ENCODE results near the gene STAB2.

Gene STAB2

DNA sequence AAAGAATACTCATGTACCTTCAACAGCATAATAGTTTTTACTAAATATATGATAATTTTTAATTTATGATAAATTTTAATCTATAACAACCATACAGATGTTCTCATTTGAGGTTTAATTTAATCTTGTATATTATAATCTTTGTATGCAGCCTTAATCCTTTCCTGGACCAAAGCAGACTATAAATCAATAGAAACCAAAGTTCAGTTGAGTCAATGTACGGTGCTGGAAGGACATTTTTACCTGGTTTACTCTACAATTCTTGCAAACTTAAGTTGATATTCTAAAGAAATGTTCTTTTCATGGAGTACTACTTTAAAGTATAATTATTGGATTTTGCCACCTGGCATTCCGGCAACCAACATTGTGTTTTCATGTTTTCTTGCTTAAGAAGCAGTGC lies 118.0 kb downstream of the STAB2 start:
- no peak for DNase-seq

DNA sequence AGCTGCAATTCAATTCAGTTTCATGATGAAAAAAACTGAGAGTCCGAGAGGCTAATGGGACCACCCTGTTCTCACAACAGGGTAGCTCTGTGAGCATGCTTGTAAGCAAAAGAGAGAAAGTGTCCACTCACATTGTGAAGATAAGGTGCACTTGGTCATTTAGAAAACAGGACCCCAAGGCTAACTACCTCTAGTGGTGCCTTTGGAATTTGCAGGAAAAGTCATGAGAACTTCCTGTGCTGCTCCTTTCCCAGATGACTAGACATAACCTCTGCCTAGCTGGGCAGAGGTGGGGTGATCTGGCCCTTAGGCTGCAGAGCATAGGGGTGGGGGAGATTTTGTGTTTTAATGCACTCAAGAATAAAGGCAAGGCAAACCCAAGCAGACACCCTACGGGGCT lies 118.9 kb downstream of the STAB2 start:
- DNase-seq, result no peak

DNA sequence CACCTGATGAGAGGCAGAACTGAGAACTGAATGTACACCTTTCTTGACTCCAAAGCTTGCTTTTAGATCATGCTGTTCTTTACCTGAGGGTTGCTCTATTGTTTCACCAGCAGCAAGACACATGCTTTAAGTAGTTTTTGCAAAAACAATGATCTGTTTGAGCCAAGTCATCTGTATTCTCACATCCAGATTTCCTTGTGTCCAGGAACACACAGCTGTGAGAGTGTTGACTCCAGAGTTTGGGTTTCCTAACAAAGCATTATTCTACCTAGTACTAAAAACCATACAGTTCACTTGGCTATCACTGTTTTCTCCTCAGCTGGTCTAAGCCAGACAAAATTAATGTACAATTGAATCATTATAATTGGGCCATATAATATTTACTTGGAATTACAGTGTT lies 120.4 kb downstream of the STAB2 start:
- DNase-seq, result no peak

DNA sequence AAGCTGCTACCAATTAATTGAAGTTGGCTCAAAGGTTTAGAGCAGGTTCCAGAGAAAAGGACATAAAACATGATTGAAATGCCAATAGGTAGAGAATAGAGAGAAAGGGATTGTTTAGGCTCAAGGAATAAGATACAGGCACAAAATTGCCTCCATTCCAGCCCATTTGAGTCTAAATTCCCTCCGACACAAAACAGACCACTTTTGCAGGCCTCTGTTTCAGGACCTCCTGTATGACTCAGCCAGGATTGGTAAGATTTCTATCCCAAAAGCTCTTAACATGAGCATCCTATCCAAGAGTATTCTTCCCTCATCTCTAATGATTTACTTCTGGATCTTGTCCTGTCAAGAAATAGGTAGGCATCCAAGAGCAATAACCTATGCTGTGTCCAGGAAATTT lies 123.5 kb downstream of the STAB2 start:
- DNase-seq, result no peak

DNA sequence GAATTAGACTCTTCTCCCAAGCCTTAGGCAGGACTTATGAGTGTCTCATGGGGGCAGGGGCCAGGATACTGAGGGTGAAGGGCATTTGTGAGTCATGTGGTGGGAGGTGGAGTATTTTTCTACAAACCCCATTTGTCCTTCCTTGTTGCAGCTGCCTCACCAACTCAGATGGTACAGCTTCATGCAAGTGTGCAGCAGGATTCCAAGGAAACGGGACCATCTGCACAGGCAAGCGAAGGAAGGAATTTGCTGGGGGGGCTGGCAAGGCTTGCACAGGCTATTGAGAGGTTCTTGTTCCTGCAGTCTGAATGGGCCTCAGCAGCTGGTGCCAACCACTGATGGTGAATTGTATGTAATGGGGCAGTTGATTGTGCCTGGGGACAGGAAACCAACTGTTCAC lies 125.1 kb downstream of the STAB2 start:
- DNase-seq, result no peak

DNA sequence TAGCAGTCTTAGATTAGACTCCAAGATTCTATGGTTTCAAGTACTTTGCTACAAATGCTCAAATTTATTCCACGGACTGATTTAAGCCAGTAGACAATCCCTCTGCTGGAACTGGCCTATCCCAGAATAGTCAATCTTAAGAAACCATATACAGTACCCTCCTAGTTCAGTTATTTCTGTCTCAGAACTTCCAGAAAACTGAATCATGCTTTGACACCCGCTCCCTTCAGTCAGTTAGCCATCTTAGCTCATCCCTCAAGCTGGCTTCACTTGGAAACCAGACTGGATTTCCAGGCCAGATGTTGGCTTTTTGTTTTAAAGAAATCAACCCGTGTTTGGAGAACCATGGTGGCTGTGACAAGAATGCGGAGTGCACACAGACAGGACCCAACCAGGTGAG lies 128.4 kb downstream of the STAB2 start:
- DNase-seq, result no peak

DNA sequence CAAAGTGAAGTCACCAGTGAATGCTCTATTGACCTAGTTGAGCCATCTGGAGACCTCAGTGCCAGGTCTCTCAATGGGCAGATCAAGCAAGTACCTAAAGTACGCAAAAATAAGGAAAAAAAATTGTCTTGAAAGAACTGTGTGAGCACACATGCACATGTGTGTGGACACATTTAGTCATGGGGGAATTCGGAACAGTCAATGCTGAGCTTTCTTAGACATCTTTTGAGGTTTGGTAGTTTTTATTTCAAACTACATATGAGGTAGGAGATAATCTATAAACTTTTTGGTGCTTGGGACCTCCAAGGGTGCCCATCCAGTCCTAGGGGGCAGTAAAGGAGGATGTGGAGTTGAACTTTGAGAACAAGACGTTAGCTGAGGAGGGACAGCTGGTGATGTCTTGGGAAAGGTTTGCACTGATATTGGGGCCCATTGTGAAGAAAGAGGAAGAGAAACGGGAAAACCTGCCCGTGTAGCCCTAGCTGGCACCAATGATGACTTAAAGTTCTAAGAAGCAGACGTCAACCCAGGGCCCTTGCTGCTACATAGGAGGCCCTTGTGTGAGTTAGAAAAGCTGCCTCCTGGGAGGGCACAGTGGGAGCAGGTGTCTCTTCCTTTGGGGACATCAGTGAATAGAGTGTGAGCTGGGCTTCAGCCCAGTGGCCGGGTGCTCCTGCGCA lies 129.6 kb downstream of the STAB2 start:
- no peak for DNase-seq

DNA sequence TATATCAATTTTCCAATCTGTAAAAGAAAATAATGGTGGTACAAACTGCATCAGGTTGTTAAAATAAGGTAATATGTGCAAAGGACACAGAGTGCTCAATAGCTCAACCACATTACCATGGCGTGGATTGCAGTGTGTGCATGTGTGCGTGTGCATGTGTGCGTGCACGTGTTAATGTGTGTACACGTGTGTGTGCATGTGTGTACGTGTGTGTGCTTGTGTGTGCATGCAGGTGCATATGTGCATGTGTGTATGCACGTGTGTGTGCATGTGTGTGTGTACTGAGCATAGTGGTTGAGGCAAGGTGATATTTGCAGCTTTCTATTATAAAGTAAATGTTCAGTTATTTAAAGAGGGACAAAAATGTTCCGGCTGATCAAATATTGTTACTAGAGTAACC lies 138.3 kb downstream of the STAB2 start:
- no peak for DNase-seq

DNA sequence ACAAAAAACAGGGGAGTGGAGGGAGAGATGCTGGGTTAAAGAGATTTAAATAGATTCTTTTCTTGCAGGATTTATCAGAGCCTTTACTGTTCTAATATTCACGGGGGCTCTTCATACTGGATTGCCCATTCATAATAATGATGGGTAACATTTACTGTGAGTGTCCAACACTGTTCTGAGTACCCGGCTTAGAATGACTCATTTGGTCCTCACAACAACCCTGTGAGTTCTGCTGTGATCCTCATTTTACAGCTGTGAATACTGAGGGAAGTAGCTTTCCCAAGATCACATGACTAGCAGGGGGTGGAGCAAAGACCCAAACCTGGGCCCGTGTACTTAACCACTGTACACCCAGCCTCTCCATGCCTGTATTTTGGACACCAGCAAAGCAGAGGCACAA lies 140.6 kb downstream of the STAB2 start:
- DNase-seq, result no peak

DNA sequence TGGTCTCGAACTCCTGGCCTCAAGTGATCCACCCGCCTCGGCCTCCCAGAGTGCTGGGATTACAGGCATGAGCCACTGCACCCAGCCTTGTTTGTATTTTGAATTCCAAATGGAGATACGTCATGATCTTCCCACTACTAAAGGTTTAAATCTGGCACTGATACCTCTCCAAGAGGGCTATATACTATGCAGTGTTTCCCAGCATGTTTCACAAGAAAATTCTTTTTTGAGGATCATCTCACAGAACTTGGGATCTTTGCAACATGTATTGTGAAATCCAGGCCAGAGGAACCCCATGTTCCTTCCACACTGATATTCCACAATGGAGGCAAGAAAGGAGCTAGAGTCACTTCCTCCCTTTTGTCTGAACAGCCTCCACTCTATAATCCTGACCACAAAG lies 141.2 kb downstream of the STAB2 start:
- no peak for DNase-seq

DNA sequence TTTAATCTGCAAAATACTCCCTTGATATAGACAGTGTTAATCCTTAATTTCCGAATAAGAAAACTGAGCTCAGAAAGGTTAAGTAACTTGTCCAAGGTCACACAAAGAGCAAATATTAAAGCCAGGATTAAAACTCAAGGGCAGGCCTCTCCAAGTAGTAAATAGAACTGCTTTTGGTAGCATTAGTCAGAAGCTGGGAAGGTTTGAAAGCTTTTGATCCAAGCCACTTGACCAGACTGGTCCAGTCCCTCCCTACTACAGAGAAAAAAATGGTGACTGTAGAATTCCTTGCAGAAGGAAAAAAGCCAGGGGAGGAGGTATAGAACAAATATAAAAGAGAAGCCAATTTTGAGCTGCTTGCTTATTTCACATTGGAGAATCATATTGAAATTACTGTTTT lies 142.4 kb downstream of the STAB2 start:
- no peak for DNase-seq

DNA sequence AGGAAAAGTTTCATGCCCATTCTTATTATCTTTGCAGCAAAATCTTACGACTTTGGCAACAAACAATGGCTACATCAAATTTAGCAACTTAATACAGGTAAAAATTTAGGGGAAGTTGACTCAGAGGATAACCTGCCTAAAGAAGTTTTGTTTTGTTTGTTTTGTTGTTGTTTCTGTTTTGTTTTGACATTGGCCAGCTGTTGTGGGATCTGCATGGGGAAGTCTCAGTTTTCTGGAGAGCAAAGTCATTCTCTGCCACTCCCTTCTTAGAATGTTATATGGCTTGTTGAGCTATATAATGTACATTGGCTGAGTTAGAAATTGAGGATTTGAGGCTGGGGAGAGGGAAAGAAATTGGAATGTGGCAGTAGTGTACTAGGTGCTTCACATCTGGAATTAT lies 144.5 kb downstream of the STAB2 start:
- DNase-seq, result no peak

DNA sequence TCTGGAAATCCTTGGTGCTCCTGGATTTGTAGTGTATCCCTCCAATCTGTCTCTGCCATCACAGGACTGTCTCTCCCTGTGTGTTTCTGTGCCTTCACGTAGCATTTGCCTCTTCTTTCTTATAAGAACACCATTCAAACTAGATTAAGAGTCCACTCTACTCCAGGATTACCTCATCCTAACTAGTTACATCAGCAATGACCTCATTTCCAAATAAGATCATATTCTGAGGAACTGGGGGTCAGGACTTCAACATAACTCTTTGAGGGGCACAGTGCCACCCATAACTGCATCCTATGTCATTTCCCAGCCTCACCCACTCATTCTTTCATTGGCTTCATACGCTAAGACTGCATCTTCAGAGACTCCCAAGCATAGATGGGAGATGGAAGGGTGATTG lies 147.8 kb downstream of the STAB2 start:
- DNase-seq, result no peak

DNA sequence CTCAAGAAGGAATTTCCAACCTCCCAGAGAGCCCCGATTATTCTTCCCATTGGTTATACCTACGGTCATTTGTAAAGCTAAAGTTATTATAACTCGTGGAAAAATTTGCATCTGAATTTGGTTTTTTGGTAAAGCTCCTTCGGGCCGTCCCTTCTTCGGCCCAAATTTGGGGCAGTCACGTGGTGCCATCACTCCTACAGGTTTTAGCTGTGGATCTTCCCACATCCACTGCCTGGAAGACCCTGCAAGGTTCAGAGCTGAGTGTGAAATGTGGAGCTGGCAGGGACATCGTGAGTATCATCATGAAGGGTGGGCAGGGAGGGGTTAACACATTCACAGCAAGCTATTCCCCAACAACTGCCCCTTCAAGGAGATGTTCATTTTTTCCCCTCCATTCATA lies 148.2 kb downstream of the STAB2 start:
- DNase-seq, result no peak

DNA sequence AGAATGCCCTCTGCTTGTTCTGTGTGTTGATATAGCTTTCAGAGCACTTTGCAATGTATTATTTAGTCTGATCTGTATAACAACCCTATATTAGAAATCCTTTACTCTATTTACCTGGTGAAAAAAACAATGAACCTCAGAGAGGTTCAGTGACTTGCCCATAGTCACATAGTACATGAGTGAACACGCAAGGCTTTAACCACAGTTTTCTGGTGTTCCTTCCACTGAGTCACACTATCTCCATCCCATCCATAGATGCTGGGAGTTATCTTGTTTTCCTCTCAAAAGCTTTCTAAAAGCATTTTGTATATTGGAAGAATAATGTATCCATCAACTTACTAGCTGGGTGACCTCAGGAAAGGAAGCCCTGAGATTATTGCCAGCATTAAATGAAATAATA lies 149.5 kb downstream of the STAB2 start:
- no peak for DNase-seq

DNA sequence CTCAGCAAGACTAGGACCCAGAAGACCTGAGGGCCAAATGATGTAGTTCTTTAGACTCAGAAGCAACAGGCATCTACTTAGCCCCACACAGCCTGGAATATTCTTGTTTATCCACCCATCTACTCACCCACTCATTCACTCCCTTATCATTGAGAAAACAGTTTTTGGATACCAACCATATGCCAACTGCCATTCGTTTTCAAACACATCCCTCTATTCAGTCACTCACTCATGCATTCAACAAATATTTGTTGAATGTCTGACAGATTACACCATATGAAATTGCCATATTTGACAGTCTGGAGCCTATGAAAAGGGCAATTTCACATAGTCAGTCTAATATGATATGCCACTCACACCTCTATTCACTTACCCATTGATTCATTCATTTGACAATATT lies 150.8 kb downstream of the STAB2 start:
- DNase-seq, result no peak

DNA sequence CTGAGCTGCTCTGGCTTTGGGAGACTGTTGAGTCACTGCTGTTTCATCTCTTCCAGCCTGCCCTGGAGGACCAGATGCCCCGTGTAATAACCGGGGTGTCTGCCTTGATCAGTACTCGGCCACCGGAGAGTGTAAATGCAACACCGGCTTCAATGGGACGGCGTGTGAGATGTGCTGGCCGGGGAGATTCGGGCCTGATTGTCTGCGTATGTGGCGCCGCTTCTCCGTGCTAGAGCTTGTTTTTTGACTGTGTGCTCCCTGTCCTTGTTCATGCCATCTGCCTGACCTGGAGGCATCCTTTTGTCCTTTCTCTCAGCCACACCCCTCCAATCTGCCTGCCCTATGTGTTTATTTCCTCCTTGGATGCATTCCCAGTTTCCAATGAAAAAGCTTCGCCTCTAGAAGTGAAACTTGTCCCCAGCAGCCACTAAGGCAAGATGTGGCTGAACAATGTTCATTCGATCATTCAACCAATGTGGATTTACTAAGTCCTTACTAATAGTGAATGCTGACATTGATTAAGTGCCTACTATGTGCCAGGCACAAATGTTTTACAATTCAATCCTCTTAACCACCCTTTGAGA lies 155.4 kb downstream of the STAB2 start:
- no peak for DNase-seq

DNA sequence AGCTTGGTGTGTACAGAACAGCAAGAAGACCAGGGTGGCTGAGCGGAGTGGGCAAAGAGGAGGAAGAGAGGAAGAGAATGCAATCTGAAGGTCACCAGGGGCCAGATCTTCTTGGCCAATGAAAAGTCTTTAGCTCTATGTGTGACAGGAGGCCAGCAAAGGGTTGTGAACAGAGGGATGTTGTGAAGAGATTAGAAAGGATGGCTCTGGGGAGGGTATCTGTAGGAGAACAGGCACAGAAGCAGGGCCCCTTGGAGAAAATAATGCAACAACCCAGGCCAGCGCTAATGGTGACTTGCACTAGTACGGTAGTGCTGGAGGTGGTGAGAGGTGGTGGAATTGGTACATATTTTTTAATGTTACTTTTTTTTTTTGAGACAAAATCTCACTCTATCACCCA lies 156.7 kb downstream of the STAB2 start:
- DNase-seq, result no peak

DNA sequence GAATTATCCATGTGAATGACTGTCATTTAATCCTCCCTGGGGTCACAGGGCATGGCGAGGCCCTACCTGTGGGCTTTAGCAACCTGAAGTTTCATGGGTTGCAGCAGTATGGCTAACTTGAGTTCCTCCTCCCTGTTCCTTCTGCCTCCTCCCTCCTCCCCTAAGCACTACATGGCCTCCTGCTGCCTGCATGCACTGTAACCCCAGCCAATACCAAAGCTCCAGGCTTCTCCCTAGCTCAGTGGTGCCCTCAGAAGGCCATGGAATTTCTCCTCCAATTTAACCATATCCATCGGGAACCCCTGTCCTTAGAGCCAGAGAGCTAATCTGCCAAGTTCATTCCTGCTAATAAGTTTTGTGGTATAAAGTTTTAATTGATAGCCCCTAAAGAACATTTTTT lies 158.9 kb downstream of the STAB2 start:
- DNase-seq, result no peak

DNA sequence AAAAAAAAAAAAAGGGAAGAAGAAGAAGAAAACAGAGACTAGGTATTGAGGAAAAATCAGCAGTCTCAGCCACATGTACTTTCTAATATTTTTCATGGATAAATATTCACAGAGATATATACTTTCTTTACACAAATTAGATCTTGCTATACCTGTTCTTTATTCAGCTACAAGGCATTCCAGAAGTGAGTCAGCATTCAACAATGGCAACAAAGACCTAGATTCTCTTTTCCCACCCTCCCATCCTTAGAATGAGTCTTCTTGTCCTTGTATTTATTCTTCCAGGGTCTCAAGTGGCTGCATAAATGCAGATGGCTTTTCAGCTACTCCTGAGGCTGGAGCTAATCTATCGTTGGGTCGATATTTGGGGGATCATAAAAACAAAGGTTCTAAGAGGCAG lies 160.9 kb downstream of the STAB2 start:
- DNase-seq, result no peak

DNA sequence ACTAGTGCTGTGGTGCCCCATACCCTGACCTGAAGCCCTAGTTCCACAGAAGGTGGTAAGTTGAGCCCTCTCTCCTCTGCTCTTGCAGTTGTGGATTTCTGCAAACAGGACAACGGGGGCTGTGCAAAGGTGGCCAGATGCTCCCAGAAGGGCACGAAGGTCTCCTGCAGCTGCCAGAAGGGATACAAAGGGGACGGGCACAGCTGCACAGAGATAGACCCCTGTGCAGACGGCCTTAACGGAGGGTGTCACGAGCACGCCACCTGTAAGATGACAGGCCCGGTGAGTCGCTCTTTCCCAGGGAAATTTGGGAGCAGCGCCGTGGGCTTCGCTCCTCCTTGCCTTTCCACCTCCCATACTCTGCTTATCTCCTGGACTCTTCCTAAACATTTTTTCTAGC lies 161.8 kb downstream of the STAB2 start:
- no peak for DNase-seq

DNA sequence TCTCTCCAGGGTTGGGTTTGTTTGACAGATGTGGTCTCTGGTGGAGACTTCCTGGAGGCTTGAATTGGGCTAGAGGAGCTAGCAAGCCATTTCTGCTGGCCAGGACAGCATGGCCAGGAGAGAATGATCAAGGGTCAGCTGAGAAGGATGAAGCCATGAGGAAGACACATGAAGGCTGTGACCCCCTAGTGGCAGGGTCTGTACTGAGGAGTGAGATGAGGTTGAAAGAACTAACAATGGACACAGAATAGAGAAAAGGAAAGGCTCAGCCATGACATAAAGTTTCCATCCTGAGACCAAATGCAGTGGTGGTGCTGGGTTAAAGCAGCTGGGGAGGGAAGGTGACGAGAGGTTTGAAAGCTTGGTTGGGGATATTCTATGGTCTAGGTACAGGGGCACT lies 164.1 kb downstream of the STAB2 start:
- DNase-seq, result no peak

DNA sequence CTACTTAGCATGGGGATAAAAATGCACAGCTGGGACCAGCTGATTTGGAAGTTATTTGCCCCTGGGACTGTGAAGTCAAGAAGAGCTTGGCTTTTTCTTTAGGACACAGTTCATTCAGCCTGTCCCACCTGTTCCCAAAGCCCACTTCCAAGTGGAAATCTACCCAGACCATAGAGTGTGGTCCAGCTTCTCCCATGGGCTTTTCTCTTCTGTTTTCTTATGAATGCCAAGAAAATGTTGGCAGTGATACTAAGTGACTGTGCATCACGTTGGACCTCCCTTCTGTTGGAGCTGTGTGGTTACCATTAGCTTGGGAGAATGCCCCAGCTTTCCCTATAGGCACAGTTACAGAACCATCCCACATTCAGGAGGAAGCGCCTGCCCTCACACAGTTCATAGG lies 164.5 kb downstream of the STAB2 start:
- DNase-seq, result no peak

DNA sequence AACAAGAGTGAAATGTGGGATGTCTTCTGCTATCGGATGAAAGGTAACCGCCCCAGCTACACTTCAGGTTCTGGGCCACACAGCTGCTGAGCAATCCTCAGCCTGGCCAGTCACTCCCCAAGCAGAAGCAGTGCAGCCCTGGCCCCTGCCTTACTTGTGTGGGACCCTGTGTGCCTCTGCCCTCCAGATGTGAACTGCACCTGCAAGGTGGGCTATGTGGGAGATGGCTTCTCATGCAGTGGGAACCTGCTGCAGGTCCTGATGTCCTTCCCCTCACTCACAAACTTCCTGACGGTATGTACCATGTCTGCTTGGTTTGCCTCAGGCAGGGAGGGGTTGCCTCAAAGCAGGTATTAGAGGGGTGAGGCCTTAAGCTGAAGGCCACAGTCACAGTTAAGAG lies 168.4 kb downstream of the STAB2 start:
- DNase-seq, result no peak

DNA sequence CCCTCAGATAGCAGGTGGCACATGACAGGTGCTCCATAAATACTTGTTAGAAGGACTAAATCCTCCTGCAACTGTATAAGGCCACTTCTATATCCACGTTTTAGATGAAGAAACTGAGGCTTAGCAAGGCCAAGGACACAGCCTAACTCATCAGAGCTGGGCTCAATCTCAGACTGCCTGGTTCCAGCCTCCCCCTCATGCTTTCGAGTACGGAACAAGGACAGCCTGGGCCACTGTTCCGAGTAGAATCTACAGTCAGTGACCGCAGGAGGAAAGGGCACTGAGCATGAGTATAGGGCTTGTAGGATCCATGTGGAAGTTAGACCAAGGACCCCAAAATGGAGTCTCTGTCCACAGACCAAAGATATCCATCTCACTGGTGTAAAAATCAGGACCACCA lies 169.4 kb downstream of the STAB2 start:
- no peak for DNase-seq

DNA sequence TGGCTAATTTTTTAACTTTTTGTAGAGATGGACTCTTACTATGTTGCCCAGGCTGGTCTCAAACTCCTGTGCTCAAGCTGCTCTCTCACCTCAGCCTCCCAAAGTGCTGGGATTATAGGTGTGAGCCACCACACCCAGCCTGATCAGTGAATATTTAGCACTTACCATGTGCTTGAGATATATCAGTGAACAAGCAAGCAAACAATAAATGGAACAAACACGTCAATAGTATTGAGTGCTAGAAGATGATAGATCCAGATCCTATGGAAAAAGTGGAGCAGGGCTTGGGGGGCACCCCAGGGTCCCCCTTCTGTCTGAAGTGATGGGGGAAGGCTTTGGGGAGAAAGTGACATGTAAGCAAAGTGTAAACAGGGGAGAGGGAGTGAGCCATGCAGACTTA lies 170.2 kb downstream of the STAB2 start:
- DNase-seq, result no peak

All from CD4-positive, alpha-beta T cell treated with Interferon gamma for 1 hour (primary cell).